Measurements from ENCODE around the gene RBFOX1. TPM values are rescaled to one million over a fixed set of nuclear protein-coding genes. Genes with fewer than 3 reads are reported as not detected.

The RBFOX1 gene
- polyA plus RNA-seq, 10 donors: 31.6 to 66.5 (median 50.7) TPM

- no peak for DNase-seq
These were observed 608 bp downstream of the RBFOX1 start for GRCh38 chr16:7333180-7333725.

- no peak for DNase-seq
These were observed 2.3 kb downstream of the RBFOX1 start for GRCh38 chr16:7334801-7335560.

GRCh38 chr16:7335991-7336634 is 3.5 kb downstream of the RBFOX1 start:
- DNase-seq: no peak

- no peak for DNase-seq
These were observed 4.1 kb downstream of the RBFOX1 start for GRCh38 chr16:7336742-7337141.

- no peak for DNase-seq
These were observed 6.2 kb downstream of the RBFOX1 start for GRCh38 chr16:7338826-7339225.

GRCh38 chr16:7339700-7340099 is 7.1 kb downstream of the RBFOX1 start:
- DNase-seq: no peak

GRCh38 chr16:7340938-7341337 is 8.3 kb downstream of the RBFOX1 start:
- no peak for DNase-seq

GRCh38 chr16:7342598-7342997 is 10.0 kb downstream of the RBFOX1 start:
- DNase-seq: no peak

- peak in 1 of 3 donors; percentile 61 for DNase-seq
These were observed 10.6 kb downstream of the RBFOX1 start for GRCh38 chr16:7343243-7343642.

- DNase-seq: peak in 2 of 3 donors; percentile 17 to 55
These were observed 12.5 kb downstream of the RBFOX1 start for GRCh38 chr16:7344830-7345780.

GRCh38 chr16:7350806-7351205 is 18.2 kb downstream of the RBFOX1 start:
- no peak for DNase-seq

- peak; percentile 70 to 82 (median 71) for DNase-seq
These were observed 19.2 kb downstream of the RBFOX1 start for GRCh38 chr16:7351610-7352510.

- DNase-seq: no peak
These were observed 23.1 kb downstream of the RBFOX1 start for GRCh38 chr16:7355758-7356157.

- no peak for DNase-seq
These were observed 28.9 kb downstream of the RBFOX1 start for GRCh38 chr16:7361416-7362129.

- no peak for DNase-seq
These were observed 29.6 kb downstream of the RBFOX1 start for GRCh38 chr16:7362231-7362630.

- DNase-seq: peak; percentile 74 to 82 (median 75)
These were observed 31.1 kb downstream of the RBFOX1 start for GRCh38 chr16:7363422-7364417.

GRCh38 chr16:7366041-7366440 is 33.4 kb downstream of the RBFOX1 start:
- DNase-seq: no peak

GRCh38 chr16:7366993-7367880 is 34.6 kb downstream of the RBFOX1 start:
- DNase-seq: no peak
